B cell (primary cell): ENCODE data around the gene AUTS2. TPM values are rescaled to one million over a fixed set of nuclear protein-coding genes. Genes with fewer than 3 reads are reported as not detected.

Experiments used
- ATAC-seq: fragments of 200-7000 bp; cut with Tn5 transposase; one replicate; pipeline ENCODE4 v1.10.0; 2021; ENCODE audit warnings: low read depth, mild to moderate bottlenecking, moderate number of reproducible peaks, moderate library complexity
- CTCF ChIA-PET: fragments of 350-600 bp; sonication (Branson Sonifier 250); formaldehyde crosslinking; loops from one replicate; lab custom pipeline; 2021; ENCODE audit warnings: antibody characterized with exemption, inconsistent platforms; lab: Charles Lee
- POLR2A ChIA-PET: fragments of 350-600 bp; sonication (Branson Sonifier 250); formaldehyde crosslinking; loops from one replicate; lab custom pipeline; 2021; ENCODE audit warnings: antibody characterized with exemption; lab: Charles Lee
- DNase-seq: peaks from one replicate; pipeline ENCODE4 v3.0.0; 2013
- H2AFZ ChIP-seq: 2 replicates; pipeline ENCODE4 v1.6.1; 2012; ENCODE audit warnings: mild to moderate bottlenecking, low read depth, low read length; ENCODE audit not compliant: insufficient read depth, poor library complexity, severe bottlenecking
- H3K27ac ChIP-seq, 2 donors: 1 replicate in 1 of 2; 2 replicates in 1 of 2; pipeline ENCODE4 v1.5.1; 2012 to 2013; ENCODE audit warnings: low read length in 2 of 2, mild to moderate bottlenecking in 2 of 2, moderate library complexity in 1 of 2
- H3K27me3 ChIP-seq, 4 experiments: fragments of 200-600 bp in 1 of 4; sonication (generic) in 1 of 4; replicated peaks in 1 of 4; 1 replicate in 2 of 4; 2 replicates in 2 of 4; pipeline versions ENCODE4 v1.6.1 to v1.7.0; 2013 to 2016; ENCODE audit warnings: low read length in 3 of 4, mild to moderate bottlenecking in 2 of 4, mixed read lengths in 1 of 4, moderate library complexity in 1 of 4; ENCODE audit not compliant: insufficient read depth in 4 of 4, control insufficient read depth in 3 of 4; ENCODE audit errors: control extremely low read depth in 1 of 4
- H3K36me3 ChIP-seq, 2 experiments: replicated peaks in 1 of 2; 1 replicate in 1 of 2; 2 replicates in 1 of 2; pipeline versions ENCODE4 v1.6.1 to v1.7.1; 2013; ENCODE audit warnings: low read length in 1 of 2; ENCODE audit not compliant: insufficient read depth in 2 of 2, control insufficient read depth in 1 of 2; ENCODE audit errors: control extremely low read depth in 1 of 2, extremely low read depth in 1 of 2
- H3K4me1 ChIP-seq, 2 donors: fragments of 200-600 bp in 1 of 2; sonication (generic) in 1 of 2; 1 replicate in 1 of 2; 2 replicates in 1 of 2; pipeline versions ENCODE4 v1.5.1 to v1.6.1; 2013 to 2017; ENCODE audit warnings: low read length in 2 of 2; ENCODE audit not compliant: control insufficient read depth in 2 of 2, insufficient read depth in 2 of 2
- H3K4me2 ChIP-seq: replicated peaks from 2 replicates; pipeline ENCODE3; 2012; ENCODE audit warnings: mild to moderate bottlenecking, low read depth, low read length; ENCODE audit not compliant: poor library complexity, severe bottlenecking
- H3K4me3 ChIP-seq, 5 experiments: fragments of 200-600 bp in 1 of 5; sonication (generic) in 1 of 5; 1 replicate in 3 of 5; 2 replicates in 2 of 5; pipeline versions ENCODE4 v1.5.1 to v1.7.0; 2011 to 2016; ENCODE audit warnings: low read length in 4 of 5, mild to moderate bottlenecking in 4 of 5, low read depth in 2 of 5, control low read depth in 1 of 5, moderate library complexity in 1 of 5; ENCODE audit not compliant: insufficient read depth in 1 of 5; ENCODE audit errors: control extremely low read depth in 1 of 5, extremely low read depth in 1 of 5
- H3K79me2 ChIP-seq: fragments of 200-600 bp; sonication (generic); one replicate; pipeline ENCODE4 v1.6.0; 2016; ENCODE audit warnings: low read length; ENCODE audit not compliant: control insufficient read depth, insufficient read depth
- H3K9ac ChIP-seq: fragments of 200-600 bp; sonication (generic); 2 replicates; pipeline ENCODE4 v1.6.1; 2017; ENCODE audit warnings: mild to moderate bottlenecking, low read length, moderate library complexity
- H3K9me3 ChIP-seq, 3 donors: one replicate each; pipeline versions ENCODE4 v1.6.1 to v1.7.1; 2013; ENCODE audit warnings: low read length in 2 of 3; ENCODE audit not compliant: control insufficient read depth in 2 of 3, insufficient read depth in 1 of 3; ENCODE audit errors: control extremely low read depth in 1 of 3
- H4K20me1 ChIP-seq: 2 replicates; pipeline ENCODE4 v1.6.0; 2012; ENCODE audit warnings: mild to moderate bottlenecking, low read length; ENCODE audit not compliant: insufficient read depth, control insufficient read depth, poor library complexity, severe bottlenecking
- H3K27ac Mint-ChIP-seq: one replicate; pipeline ENCODE4 v1.8.0; 2021; ENCODE audit warnings: mixed read lengths
- H3K27me3 Mint-ChIP-seq: one replicate; pipeline ENCODE4 v1.8.0; 2021; ENCODE audit warnings: mixed read lengths
- H3K4me1 Mint-ChIP-seq: one replicate; pipeline ENCODE4 v1.8.0; 2021; ENCODE audit warnings: mixed read lengths
- H3K4me3 Mint-ChIP-seq: one replicate; pipeline ENCODE4 v1.8.0; 2021; ENCODE audit warnings: mixed read lengths
- H3K9me3 Mint-ChIP-seq: one replicate; pipeline ENCODE4 v1.8.0; 2022; ENCODE audit warnings: mixed read lengths; ENCODE audit not compliant: insufficient read depth
- EZH2 ChIP-seq: IDR thresholded peaks from 2 replicates; pipeline ENCODE4 v1.6.1; 2012; ENCODE audit warnings: borderline replicate concordance, low read depth, mild to moderate bottlenecking, moderate library complexity, low read length; ENCODE audit not compliant: insufficient read depth, poor library complexity, severe bottlenecking
- WGBS: methylation state at CpG from one replicate; pipeline ENCODE4 v1.1.5; 2013; ENCODE audit warnings: missing lambda C conversion rate; ENCODE audit not compliant: insufficient coverage; 5-methylcytosine and 5-hydroxymethylcytosine counted together
- intact Hi-C: fragments of 100-400 bp; cut with micrococcal nuclease; formaldehyde crosslinking; loops from one replicate; pipeline ENCODE4 v1.10.0; 2022
- polyA plus RNA-seq: library from polyadenylated mRNA; depleted of rRNA; stranded (reverse); fragments of >200 nt; gene quantifications from 2 replicates; pipeline ENCODE4 v1.2.3, GENCODE V29; 2012
- total RNA-seq, 2 donors: library from RNA; stranded (reverse); fragments of 120-200 nt in 1 of 2; gene quantifications; 1 replicate in 1 of 2; 2 replicates in 1 of 2; pipeline versions ENCODE4 v1.2.3 to v1.2.4, GENCODE V29; 2013 to 2022
- TF ChIP-seq, protein P1 (sequence below): fragments of 200-600 bp; IDR thresholded peaks from one replicate; pipeline ENCODE4 v1.8.0; 2022; ENCODE audit warnings: antibody characterized with exemption, mild to moderate bottlenecking

Gene AUTS2
- total and polyA plus RNA-seq, 2 donors (not counting 1 experiment from before 2014, with no cell fraction given): 22.3 to 35.0 TPM

DNA sequence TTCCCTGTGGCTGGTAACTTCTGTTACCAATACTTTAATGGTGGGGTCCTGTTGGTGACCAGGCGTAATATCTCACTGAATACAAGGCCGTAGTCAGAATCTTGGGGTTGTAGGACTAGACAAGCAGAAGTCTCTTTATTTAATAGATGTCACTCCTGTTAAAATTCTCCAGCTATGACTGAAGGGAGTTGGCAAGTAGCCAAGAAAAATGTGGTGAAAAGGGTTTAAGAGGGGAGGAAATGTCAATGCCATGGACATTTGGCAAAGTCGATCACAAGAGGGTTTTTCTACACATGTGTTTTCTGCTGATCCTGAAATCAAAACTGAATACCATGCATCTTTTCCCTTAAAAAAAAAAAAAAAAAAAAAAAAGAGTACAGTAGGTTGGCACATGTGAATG lies 533.5 kb downstream of the AUTS2 start:
- H3K9me3 ChIP-seq: no peaks in the 10 kb centered on the region
- no peaks in the 10 kb centered on the region for H3K27me3 Mint-ChIP-seq
- intact Hi-C loops: no loop called here
- CTCF ChIA-PET: no interaction called here
- H4K20me1 ChIP-seq: no peaks in the 10 kb centered on the region
- no peaks in the 10 kb centered on the region for H3K79me2 ChIP-seq
- H3K4me3 Mint-ChIP-seq: no peak overlapping the region
- H2AFZ ChIP-seq: no peak overlapping the region
- H3K27ac ChIP-seq: no peak overlapping the region
- no CpG with 5 or more reads among the region's 3 CpGs for WGBS
- DNase-seq (no peak), ATAC-seq (no peak)
- H3K9me3 Mint-ChIP-seq: peaks cover 2% of the 10 kb centered on the region
- H3K4me3 ChIP-seq: no peak overlapping the region
- no peak overlapping the region for H3K27ac Mint-ChIP-seq
- no peak overlapping the region for H3K4me2 ChIP-seq
- no peaks in the 10 kb centered on the region for H3K27me3 ChIP-seq
- no peak for TF ChIP-seq EZH2
- TF ChIP-seq, protein P1, sequence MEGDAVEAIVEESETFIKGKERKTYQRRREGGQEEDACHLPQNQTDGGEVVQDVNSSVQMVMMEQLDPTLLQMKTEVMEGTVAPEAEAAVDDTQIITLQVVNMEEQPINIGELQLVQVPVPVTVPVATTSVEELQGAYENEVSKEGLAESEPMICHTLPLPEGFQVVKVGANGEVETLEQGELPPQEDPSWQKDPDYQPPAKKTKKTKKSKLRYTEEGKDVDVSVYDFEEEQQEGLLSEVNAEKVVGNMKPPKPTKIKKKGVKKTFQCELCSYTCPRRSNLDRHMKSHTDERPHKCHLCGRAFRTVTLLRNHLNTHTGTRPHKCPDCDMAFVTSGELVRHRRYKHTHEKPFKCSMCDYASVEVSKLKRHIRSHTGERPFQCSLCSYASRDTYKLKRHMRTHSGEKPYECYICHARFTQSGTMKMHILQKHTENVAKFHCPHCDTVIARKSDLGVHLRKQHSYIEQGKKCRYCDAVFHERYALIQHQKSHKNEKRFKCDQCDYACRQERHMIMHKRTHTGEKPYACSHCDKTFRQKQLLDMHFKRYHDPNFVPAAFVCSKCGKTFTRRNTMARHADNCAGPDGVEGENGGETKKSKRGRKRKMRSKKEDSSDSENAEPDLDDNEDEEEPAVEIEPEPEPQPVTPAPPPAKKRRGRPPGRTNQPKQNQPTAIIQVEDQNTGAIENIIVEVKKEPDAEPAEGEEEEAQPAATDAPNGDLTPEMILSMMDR: no peak
- no peaks in the 10 kb centered on the region for H3K4me1 Mint-ChIP-seq
- POLR2A ChIA-PET: no interaction called here
- no peaks in the 10 kb centered on the region for H3K4me1 ChIP-seq
- H3K9ac ChIP-seq: no peak overlapping the region
- H3K36me3 ChIP-seq: peaks cover 1 to 5% of the 10 kb centered on the region in 2 experiments

DNA sequence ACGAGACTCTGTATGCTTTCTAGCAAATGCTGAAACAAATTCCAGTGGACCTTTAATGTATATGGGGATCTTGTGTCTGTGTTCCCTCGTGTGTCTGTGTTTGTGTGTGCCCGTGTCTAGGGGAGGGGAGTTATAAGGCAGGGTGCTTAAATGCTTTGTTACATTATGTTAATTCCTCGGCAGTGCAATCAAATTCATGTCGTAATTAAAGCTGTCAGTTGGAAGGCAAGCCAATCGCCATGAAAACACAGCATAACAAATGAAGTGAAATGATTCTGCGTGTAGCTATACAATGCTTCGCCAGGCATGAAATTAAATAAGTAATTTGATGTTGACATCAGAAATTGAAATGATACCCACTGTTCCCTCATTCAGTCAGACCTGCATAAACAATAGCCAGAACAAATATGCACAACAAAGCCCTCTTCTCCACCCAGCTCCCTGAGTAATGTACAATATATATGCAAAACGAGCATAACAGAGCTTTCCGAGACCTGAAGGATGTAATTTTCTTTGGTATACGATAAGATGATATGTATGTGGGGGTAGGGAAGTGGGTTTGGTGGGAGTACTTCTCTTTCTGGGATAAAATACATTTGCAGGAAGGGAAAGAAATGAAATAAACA lies 534.1 kb downstream of the AUTS2 start:
- CTCF ChIA-PET: no interaction called here
- no peaks in the 10 kb centered on the region for H3K4me1 ChIP-seq
- H3K27ac Mint-ChIP-seq: no peak overlapping the region
- H4K20me1 ChIP-seq: no peaks in the 10 kb centered on the region
- H3K79me2 ChIP-seq: no peaks in the 10 kb centered on the region
- POLR2A ChIA-PET: no interaction called here
- ATAC-seq (no peak), DNase-seq (no peak)
- intact Hi-C loops: no loop called here
- no peaks in the 10 kb centered on the region for H3K4me1 Mint-ChIP-seq
- H3K9me3 Mint-ChIP-seq: peaks cover 1% of the 10 kb centered on the region
- no peak overlapping the region for H2AFZ ChIP-seq
- TF ChIP-seq, protein P1: no peak
- no peak for TF ChIP-seq EZH2
- no peak overlapping the region for H3K9ac ChIP-seq
- H3K27me3 Mint-ChIP-seq: no peaks in the 10 kb centered on the region
- no peak overlapping the region for H3K4me2 ChIP-seq
- no peaks in the 10 kb centered on the region for H3K27me3 ChIP-seq
- H3K36me3 ChIP-seq: peaks cover 1 to 5% of the 10 kb centered on the region in 2 experiments
- no peaks in the 10 kb centered on the region for H3K9me3 ChIP-seq
- H3K27ac ChIP-seq: no peak overlapping the region
- WGBS: 94% methylated on average over 5 of the region's 11 CpGs
- no peak overlapping the region for H3K4me3 Mint-ChIP-seq
- H3K4me3 ChIP-seq: no peak overlapping the region
